HuH-7 (cell line): ENCODE data around the gene SEMA3F.

ENCODE experiments used
- DNase-seq: peaks from one replicate; pipeline ENCODE4 v3.0.0; 2011; ENCODE audit warnings: low spot score

Gene SEMA3F

DNA sequence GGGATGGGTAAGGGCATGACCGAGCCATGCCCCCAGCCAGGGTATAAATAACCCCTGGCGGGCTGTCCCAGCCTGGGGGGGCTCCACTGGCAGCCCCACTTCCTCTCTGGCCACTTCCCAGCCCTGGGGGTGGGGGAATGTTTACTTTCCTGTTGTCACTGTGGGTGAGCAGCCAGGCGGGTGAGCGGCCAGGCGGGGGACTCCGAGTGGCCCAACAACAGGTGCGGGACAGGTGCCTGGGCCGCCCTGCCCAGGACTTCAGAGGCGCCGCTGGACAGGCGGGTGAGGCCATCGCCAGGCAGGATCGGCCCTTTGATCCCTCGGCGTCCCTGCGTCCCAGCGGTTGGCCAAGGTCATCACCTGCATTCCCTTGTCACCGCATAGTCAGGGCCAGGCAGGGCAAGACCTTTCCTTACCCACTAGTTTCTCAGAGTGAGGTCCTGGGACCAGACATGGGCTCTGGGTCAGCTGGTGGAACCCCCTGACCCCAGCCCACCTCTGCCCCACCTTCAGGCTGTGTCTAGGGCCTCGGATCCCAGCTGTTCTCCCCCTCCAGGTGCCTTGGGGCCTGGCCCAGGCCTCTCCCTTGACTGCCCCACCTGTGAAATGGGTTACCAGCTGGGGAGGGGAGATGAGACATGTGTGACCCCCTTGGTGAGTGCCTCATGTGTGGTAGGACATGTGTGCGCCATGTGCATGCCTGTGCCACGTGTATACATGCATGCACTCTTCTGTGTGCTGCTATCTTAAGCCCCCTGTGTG, 16.6 kb downstream of the SEMA3F start:
- DNase-seq, result no peak

DNA sequence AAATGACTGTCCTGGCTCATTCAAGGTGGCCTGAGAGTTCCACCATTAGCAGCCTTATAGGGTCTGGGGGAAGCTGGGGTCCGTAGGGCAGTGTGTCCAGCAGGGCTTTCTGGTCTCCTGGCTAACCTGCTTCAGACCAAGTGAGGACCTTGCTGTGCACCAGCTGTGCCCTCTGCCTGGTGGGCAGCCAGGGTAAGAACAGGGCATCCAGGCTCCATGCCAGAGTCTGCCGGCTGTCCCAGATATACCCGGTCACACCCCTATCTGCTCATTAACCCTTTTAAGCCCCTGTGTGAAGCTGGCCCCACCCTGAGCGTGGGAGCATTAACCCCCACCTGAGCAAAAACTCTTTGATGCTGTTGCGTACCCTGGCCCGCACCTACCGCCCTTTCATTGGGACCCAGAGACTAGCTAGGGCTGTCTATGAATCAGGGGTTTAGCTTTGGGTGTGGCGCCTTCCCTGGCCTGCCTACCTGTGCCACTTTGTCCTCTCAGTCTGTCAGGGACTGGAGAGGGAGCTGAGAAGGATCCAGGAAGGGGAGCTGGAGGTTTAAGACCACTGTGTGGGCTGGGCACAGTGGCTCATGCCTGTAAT, 17.6 kb downstream of the SEMA3F start:
- DNase-seq, result no peak

DNA sequence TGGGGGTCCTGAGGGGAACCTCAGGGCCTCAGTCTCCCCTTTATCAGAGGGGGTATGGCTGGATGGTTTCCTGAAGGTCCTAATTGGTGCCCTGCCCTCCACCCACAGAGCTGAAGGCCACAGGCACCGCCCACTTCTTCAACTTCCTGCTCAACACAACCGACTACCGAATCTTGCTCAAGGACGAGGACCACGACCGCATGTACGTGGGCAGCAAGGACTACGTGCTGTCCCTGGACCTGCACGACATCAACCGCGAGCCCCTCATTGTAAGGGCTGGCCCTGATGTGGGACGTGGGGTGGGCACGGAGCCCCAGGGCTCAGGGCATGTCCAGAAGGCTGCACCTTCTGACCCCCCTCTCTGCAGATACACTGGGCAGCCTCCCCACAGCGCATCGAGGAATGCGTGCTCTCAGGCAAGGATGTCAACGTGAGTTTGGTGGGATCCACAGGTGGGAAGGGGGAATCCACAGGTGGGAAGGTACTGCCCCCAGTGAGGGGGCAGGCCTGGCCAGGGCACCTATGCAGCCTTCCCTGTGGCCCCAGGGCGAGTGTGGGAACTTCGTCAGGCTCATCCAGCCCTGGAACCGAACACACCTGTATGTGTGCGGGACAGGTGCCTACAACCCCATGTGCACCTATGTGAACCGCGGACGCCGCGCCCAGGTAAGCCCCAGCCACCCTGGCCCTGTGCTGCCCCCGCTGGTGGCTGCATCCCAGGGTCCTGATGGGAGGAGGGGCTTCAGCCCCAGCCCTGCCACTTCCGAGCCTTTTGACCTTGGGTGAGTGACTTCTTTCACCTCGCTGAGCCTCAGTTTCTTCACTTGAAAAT, 18.8 kb downstream of the SEMA3F start:
- DNase-seq, result no peak

DNA sequence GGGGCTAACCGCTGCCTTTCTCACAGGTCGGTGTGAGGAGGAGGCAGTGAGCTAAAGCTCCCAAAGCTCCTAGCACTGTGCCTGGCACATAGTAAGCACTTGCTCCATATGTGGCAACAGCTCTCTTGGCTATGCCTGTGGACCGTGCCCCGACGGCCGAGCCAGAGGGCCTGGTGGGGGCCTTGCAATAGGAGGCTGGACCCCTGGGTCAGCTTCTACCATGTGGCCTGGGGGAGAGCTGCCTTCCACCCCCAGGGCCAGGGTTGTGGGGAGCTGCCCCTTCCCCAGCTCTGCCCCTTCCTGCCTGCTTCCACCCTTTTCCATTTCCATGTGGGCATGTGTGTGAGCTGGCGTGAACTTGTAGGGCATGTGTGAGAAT, 19.4 kb downstream of the SEMA3F start:
- no peak for DNase-seq

DNA sequence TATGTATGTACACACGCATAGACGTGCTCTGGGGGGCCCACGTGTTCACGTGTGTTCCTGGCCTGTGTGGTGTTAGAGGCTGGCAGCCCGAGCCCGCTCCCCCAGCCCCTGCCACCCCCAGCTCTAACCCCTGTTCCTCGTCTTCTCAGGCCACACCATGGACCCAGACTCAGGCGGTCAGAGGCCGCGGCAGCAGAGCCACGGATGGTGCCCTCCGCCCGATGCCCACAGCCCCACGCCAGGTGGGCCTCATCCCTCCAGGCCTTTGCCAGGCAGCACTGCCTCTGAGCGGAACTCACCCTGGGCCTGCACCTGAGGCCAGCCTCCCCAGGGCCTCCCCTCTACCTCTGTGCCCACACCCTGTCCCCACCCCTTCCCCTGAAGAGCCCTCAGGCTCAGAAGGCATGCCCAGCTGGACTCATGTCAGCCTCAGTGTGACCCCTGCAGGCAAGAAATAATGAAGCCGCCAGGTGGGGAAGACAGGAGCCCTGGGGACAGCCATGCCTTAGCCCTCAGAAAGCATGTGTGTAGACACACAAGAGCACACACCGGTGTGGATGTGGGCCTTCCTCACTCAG, 19.9 kb downstream of the SEMA3F start:
- no peak for DNase-seq

DNA sequence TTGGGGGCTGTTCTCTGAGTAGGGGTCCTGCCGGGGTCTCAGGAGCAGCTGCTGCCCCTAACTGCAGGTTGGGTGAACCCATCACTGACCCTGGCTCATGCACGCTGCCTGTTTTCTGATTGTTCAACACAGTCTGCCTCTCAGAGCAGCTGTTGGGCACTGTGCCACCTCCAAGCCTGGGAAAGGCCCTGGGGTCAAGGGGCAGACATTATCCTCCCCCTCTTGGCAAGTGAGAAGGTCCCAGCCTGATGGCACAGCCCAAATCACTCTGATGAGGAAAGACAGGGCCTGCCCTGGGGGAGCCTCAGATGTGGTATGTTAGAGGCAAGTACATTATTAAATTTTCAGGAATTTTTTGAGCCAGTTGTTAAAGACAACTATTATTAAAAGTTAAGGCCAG, 22.2 kb downstream of the SEMA3F start:
- DNase-seq, result no peak

DNA sequence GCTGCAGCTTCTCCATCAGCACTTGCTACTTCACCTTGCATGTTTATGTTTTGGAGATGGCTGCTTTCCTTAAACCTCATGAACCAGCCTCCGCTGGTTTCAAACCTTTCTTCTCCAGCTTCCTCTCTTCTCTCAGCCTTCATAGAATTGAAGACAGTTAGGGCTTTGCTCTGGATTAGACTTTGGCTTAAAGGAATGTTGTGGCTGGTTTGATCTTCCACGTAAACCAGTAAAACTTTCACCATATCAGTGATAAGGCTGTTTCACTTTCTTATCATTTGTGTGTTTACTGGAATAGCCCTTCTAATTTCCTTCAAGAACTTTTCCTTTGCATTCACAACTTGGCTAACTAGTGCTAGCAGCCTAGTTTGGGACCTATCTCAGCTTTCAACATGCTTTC, 24.6 kb downstream of the SEMA3F start:
- DNase-seq, result no peak

DNA sequence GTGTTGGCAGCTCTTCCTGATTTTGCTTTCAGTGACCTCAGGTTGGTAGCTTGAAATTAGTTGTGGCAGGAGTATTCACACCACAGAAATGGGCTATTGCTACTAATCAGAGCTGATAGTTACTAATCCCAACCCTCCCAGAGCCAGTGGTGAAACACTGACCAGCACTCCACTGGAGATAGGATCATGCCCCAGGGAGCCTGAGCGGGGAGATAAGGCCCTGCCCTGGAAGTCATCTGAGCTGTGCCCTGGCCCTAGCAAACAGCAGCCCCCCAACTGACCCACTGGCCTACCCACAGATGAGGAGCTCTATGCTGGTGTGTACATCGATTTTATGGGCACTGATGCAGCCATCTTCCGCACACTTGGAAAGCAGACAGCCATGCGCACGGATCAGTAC, 26.9 kb downstream of the SEMA3F start:
- no peak for DNase-seq

DNA sequence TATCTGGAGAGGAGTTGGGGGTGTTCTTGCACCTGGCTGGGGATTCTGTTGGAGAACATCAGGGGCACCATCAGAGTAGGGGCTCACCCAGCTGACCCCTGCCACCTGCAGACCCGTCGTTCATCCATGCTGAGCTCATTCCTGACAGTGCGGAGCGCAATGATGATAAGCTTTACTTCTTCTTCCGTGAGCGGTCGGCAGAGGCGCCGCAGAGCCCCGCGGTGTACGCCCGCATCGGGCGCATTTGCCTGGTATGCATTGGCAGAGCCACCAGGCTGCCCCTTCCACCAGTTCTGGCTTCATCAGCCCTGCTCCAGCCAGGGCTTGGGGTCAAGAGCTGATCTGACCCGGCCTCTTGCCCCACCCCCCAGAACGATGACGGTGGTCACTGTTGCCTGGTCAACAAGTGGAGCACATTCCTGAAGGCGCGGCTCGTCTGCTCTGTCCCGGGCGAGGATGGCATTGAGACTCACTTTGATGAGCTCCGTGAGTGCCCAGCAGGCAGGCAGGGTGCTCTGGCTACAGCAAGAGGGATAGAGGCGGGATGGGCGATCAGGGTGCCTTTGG, 27.5 kb downstream of the SEMA3F start:
- DNase-seq, result no peak

DNA sequence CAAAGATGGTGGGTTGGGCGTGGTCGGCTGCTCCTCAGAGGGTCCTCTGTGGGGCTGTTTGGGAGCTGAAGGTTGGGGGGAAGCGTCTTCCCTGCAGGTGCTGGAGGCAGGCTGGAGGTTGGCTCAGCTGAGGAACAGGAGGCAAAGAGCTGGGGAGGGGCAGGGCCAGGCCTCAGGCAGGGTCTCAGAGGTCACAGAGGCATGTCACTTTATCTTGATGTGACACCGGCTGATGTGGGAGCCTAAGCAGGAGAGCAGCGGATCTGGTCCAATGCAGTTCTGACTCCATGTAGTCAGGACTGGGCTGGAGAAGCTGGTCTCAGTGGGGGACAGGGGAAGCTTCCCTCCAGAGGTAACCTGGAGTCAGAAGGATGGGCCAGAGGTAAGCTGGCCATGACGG, 28.6 kb downstream of the SEMA3F start:
- DNase-seq, result no peak

DNA sequence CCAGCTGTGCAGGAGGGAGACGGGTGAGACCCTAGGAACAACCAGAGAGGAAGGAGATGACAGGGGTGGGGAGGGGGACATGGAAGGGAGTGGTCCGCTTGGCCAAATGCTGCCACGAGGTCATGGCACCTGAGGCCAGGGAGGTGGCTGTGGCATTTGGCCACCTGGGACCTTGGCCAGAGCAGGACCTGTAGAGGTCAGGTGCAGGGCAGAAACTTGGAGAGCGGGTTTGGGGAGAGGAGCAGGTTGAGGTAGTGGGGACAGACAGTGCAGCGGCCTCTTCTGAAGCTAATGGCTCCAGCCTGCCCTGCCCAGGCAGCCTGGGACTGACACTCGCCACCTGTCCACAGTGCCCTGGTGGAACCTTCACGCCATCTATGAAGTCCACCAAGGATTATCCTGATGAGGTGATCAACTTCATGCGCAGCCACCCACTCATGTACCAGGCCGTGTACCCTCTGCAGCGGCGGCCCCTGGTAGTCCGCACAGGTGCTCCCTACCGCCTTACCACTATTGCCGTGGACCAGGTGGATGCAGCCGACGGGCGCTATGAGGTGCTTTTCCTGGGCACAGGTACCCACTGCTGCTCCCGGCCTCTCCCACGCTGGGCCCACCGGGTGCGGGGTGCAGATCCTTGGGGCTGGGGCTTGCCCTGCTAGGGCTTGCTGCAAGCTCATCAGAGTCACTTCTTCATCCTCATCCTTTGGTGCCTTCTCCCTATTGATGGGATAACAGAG, 29.3 kb downstream of the SEMA3F start:
- DNase-seq, result no peak

DNA sequence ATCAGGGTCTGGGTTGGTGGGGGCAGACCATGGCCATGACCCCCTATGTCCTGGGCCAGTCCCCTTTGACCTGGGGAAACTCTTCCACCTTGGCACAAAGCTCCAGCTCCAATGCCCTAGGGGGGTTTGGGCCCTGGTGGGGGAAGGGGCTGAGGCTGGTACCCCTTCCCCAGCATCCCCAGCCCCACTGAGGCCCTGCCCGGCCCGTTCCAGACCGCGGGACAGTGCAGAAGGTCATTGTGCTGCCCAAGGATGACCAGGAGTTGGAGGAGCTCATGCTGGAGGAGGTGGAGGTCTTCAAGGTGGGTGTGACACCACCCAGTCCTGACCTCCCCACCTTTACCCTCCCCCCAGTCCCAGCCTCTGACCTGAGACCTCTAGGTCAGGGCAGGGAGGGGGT, 30.1 kb downstream of the SEMA3F start:
- DNase-seq, result no peak

DNA sequence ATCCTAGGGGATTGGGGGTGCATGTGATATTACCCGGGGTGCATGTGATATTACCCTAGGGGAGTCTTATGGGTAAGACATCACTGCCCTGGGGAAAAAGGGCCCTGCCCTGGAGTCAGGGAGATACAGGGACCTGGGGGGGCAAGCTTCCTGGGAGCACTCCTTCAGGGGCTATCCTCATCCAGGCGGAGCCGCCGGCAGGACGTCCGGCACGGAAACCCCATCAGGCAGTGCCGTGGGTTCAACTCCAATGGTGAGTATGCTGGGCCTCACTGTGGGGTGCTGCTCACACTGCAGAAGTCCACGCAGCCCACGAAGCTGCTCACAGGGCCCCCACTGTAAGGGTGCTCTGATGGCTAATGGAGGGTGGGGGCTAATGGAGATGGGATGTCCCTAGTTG, 31.0 kb downstream of the SEMA3F start:
- DNase-seq, result no peak

DNA sequence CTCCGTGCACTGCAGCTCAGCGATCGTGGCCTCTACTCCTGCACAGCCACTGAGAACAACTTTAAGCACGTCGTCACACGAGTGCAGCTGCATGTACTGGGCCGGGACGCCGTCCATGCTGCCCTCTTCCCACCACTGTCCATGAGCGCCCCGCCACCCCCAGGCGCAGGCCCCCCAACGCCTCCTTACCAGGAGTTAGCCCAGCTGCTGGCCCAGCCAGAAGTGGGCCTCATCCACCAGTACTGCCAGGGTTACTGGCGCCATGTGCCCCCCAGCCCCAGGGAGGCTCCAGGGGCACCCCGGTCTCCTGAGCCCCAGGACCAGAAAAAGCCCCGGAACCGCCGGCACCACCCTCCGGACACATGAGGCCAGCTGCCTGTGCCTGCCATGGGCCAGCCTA, 32.6 kb downstream of the SEMA3F start:
- DNase-seq, result no peak

DNA sequence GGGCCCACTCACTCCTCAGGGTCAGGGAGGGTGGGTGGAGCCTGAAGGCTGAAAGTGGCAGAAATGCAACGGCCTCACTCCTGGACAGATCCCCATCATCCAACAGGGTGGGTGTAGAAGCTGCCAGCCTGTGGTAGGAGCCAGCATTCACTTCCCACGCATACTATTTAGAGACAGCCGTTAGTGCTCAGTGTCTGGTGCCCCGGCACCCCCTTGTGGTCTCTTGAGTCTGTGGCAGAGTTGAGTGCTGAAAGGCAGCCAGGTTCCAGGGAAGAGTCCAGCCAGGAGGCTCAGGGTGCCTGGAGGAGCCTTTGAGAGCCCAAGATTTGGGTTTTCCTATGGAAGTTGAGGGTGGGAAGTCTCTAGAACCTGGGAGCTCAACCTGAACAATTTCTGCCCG, 34.1 kb downstream of the SEMA3F start:
- peak; percentile 86 for DNase-seq

DNA sequence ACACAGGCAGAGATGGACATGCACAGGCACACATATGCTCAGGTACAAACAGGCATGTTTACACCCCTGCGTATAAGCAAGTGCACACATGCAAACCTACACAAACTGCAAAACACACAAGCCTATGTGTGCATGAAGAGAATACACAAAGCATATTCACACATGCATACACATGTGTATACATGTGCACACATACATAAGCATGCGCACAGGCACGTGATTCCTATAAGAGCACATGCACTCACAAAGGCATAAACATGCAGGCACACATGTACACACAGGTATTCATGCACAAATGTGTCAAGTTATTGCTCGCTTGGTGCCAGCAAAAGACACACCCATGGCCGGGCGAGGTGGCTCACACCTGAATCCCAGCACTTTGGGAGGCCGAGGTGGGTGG, 34.9 kb downstream of the SEMA3F start:
- DNase-seq, result no peak

DNA sequence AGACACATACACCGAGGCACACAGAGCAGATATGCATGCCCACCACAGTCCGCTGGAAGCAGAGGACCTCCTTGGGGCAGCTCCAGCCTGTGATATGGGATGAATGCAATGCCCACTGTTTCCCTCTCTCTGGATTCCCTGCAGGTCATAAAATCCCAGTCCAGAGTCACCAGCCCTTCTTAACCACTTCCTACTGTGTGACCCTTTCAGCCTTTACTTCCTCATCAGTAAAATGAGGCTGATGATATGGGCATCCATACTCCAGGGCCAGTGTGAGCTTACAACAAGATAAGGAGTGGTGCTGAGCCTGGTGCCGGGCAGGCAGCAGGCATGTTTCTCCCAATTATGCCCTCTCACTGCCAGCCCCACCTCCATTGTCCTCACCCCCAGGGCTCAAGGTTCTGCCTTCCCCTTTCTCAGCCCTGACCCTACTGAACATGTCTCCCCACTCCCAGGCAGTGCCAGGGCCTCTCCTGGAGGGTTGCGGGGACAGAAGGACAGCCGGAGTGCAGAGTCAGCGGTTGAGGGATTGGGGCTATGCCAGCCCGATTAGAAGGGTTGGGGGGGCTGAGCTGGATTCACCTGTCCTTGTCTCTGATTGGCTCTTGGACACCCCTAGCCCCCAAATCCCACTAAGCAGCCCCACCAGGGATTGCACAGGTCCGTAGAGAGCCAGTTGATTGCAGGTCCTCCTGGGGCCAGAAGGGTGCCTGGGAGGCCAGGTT, 36.0 kb downstream of the SEMA3F start, which contains the start of gene GNAT1:
GNAT1 (plus strand) TSS at position 675 of the 725 bp plus-strand sequence. CDS start 116 bp downstream, outside the sequence.
- DNase-seq, result no peak

DNA sequence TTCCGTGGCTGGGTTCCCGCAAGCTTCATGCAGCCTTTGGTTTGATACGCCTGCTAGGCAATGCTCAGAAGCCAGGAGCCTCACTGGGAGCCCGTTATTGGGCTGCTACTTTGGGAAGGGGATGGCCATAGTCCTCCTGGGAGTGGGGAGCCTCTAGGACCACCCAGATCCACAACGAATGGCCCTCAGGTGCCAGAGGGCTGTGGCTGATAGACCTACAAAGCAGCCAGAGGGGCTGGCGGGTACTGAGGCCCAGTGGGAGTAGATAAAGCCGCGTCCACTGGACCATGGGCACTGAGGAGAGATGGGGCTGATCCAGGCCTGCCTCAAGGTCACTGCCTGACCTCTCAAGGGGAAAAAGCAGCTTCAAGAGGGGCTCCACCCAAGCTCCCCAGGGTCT, 37.0 kb downstream of the SEMA3F start:
- no peak for DNase-seq

DNA sequence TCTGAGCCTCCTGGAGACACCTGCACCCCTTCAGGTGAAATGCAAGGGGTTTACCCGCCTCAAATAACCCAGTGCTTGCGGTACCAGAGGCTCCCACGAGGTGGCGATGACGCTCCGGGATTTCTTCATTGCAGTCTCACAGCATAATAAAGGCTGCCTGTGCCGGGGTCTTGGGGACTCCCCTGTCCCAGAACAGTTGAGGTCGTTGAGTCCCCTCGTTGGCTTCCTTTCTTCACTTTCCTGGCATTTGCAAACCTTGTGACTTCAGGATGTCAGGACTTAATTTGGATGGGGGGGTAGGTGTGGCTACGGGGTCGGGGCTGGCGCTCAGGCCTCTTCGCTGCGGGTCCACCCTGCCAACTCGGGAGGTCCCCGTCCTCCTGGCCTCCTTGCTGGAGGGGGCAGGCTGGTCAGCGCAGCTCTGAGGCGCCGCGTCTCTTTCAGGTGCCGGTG, 37.6 kb downstream of the SEMA3F start:
- DNase-seq, result peak; percentile 84

DNA sequence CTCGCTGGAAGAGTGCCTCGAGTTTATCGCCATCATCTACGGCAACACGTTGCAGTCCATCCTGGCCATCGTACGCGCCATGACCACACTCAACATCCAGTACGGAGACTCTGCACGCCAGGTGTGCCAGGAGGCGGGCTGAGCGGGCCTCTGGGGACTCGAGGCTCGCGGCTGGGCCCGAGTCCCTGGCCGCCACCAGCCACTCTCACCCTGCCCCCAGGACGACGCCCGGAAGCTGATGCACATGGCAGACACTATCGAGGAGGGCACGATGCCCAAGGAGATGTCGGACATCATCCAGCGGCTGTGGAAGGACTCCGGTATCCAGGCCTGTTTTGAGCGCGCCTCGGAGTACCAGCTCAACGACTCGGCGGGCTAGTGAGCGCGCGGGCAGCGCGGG, 38.2 kb downstream of the SEMA3F start:
- no peak for DNase-seq

DNA sequence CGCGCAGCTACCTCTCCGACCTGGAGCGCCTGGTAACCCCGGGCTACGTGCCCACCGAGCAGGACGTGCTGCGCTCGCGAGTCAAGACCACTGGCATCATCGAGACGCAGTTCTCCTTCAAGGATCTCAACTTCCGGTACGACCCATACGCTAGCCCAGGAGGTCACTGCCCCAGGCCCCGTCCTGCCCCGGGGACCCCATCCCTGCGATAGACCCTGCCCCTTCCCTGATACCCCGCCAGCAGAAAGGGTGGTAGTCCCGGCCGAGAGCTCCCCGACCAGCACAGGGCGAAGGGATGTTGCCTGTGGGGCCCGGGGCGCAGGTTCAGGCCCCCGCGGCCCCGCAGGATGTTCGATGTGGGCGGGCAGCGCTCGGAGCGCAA, 38.6 kb downstream of the SEMA3F start:
- no peak for DNase-seq
